ELR (cell line): Measurements from ENCODE around the gene LCOR.
"Not testable (repeated sequence)": the region's sequence is repeated elsewhere in the genome, so short reads cannot be mapped to it uniquely, and the experiment has no call there.

Source experiments
- DNase-seq: peaks from one replicate; pipeline ENCODE4 v3.0.0-alpha.2; 2015; ENCODE audit warnings: low read depth

LCOR gene

DNA sequence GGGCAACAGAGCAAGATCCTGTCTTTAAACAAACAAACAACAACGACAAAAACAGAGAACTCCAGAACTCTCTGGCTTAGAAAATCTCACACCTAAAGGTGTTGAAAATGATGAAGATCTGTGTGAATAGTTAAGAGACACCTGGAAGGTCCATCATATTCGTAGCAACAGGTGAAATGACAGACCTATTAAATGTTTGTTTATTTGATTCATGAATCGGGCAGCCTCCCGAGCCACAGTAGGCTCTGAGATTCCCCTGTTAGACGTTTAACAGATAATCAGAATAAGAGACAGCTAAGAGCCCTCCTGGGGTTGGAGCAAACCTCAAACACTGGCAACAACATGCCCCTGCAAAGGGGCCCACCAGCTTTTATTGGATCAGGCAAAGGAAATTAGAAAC lies 103.7 kb downstream of the LCOR start:
- no peak for DNase-seq

GRCh38 chr10:96943161-96943560 lies 111.1 kb downstream of the LCOR start:
- not testable (repeated sequence) for DNase-seq

GRCh38 chr10:96947036-96947435 lies 114.9 kb downstream of the LCOR start:
- no peak for DNase-seq

DNA sequence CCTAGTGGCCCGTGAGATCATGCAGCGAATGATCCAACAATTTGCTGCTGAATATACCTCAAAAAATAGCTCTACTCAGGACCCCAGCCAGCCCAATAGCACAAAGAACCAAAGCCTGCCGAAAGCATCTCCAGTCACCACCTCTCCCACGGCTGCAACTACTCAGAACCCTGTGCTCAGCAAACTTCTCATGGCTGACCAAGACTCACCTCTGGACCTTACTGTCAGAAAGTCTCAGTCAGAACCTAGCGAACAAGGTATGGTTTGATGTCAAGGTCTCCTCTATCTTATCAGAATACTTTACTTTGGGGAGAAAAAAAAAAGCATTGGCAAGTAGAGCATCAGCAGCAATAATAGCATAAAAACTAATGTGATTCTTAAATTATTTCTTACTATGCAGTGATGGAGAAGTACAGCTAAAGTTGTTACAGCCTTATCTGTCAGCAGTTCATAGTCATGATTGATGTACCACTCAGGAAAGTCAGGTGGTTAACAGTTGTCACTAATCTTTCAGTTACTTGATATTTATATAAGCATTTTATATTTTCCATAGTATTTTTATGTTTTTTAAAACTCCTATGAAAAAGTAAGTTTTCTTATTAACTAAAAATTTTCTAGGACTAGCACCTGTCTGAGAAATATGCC lies 117.1 kb downstream of the LCOR start:
- no peak for DNase-seq

GRCh38 chr10:96951954-96952353 lies 119.9 kb downstream of the LCOR start:
- no peak for DNase-seq

DNA sequence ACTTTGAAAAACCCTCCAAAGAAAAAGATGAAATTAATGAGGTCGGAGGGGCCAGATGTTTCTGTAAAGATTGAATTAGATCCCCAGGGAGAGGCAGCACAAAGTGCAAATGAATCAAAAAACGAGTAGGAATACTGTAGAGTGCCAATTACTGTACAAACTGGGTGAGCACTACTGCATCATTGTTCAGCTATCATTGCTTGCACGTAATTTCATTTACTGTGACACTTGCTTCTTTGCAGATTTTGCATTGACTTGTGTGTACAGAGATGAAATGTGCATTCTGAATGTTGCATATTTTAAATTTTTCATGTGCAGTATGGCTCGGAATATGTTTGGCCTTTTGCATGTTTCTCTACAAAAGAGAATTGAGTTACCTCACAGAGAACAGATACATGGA lies 123.7 kb downstream of the LCOR start:
- DNase-seq: no peak

DNA sequence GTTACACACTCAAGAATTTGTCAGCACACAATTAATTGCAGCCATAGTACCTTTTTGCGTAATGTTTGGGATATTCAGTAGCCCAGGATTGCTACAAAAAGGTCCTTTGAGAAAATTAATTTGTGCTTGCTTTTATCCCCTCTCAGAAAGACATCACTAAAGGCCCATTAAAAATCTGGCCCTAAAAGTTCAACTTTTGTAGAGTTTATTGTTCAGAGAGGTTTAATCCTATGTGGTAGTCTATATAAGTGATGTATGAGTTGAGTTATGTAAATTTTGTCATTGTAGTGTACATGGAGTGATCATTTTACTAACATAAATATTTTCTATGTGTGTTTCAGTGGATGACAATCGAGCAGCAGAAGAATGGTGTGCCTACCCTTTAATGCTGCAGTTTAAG lies 126.0 kb downstream of the LCOR start:
- no peak for DNase-seq

DNA sequence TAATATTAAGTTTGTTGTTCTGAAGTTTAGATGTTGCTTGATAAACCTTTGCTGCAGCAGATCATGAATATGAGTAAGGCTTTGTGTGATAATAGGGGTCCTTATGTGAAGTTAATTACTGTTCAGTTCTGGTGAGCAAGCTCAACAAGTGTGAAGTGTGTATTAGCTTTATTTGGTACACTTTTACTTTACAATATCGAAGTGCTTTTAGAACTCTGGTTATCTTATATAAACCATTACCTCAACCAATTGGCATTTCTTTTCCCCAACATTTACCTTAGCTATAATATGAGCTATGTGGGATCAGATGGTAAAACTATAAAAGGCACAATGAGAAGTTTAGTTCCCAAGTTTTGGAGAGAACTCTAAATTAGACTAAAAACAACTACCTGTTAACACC lies 127.6 kb downstream of the LCOR start:
- no peak for DNase-seq

DNA sequence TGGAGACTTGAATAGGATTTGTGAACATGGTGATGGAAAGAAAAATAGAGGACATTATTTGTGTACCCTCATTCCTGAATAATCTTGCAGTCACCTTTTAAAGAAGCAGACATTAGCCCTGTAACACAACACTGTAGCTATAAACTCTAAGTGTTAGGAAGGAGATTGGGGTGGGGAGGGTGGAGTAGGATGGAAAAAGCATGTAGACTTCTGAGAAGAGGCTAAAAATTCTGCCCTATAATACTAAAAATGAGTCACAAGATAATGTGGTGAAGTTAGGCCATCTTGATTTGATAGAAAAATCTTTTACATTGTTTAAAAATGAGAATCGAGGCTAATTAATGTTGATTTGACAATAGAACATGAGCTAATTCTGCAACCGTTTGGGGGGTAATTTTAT lies 128.8 kb downstream of the LCOR start:
- DNase-seq: no peak

GRCh38 chr10:96964131-96964530 lies 132.0 kb downstream of the LCOR start:
- no peak for DNase-seq

DNA sequence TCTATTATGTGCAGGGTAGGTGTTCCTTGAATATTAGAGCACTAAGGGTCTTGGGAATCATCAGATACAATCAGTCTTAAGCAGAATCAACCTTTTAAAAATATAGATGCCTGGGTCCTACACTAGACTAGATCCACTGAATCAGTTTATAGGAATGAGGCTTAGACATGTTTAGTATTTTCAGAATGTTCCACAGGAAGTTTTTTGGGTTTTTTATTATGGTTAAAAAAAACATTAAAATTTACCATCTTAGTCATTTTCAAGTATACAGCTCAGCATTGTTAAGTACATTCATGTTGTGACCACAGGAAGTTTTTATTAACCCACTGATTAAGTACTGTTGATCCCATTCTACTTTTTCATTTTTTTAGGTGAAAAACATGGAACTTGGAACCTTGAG lies 135.7 kb downstream of the LCOR start:
- peak; percentile 35 for DNase-seq

- DNase-seq: no peak
These were observed 136.8 kb downstream of the LCOR start for GRCh38 chr10:96968682-96969423.

DNA sequence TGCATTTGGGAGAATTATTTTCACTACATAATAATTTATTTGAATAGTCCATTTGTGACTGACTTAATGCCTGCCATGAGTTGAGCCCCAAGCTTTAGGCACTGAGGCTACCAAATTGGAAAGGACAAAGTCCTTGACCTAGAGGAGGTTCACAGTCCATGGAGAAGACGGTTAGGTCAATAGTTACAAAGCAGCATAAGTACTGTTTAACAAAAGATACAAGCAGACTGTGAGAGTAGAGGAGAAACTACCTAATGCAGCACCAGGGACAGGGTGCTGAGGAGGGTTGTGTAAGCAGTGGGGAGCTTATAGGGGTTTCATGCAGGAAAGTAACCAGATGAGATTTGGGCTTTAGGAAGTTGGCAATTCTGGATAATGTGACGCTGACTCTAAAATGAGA lies 139.2 kb downstream of the LCOR start:
- no peak for DNase-seq

DNA sequence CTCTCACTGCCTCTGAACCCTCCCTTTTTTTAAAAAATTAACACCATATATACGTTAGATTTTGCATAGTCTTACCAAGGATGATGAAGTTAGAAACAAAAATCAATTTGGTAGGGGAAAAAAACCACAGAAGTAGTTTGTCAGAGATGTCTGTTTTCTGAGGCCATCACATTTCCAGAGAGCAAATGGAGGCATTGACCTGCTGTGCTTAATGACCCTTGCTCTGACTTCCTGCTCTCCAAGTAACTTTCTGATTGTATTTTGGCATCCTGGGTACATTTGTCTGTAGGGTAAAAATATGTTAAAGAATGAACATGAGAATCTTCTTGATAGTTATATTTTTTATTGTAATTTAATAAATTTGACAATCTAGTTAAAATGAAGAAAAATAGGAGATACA lies 140.2 kb downstream of the LCOR start:
- DNase-seq: no peak

DNA sequence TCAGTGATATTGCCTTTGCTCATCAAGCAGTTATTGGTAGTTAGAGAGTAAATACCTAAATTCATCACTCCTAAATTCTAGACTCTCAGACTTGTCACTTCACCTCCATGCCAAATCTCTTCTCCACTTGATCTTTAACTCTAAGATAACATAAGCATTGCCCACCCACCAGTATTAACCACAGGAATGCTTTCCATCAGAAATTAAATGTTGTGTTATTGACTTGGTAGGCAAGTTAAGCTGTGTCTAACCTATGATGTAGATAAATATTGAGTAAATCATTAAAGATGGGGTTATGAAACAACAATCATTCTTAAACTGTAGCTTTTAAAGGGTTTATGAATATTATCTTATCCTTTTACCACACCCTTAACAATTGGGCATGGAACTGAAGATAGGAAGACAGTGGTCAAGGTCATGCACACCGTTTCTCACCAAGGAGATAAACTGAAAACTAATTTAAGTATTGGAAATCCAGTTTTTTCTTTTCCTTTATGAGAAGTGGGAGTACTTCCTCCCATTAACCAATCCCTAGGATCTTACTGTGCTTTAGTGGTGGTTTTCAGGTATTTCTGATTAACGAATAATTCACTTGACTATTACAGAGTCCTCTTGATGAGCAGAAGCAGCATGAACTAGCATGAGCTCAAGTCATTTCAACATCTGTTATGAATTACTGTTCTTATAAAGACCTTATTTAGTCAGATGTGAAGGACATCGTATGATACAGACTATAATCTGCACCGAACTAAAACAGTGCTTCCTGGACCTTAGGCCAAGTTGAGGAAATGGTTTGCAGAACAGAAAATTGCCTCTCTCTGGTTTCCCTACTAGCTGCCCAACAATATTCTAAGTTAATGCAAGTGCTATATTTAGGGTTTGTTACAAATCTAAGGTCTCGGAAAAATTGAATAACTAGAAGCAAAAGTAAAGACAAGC lies 142.0 kb downstream of the LCOR start:
- DNase-seq: no peak

GRCh38 chr10:96975136-96975535 lies 143.0 kb downstream of the LCOR start:
- no peak for DNase-seq

GRCh38 chr10:96978621-96979154 lies 146.6 kb downstream of the LCOR start:
- DNase-seq: no peak

DNA sequence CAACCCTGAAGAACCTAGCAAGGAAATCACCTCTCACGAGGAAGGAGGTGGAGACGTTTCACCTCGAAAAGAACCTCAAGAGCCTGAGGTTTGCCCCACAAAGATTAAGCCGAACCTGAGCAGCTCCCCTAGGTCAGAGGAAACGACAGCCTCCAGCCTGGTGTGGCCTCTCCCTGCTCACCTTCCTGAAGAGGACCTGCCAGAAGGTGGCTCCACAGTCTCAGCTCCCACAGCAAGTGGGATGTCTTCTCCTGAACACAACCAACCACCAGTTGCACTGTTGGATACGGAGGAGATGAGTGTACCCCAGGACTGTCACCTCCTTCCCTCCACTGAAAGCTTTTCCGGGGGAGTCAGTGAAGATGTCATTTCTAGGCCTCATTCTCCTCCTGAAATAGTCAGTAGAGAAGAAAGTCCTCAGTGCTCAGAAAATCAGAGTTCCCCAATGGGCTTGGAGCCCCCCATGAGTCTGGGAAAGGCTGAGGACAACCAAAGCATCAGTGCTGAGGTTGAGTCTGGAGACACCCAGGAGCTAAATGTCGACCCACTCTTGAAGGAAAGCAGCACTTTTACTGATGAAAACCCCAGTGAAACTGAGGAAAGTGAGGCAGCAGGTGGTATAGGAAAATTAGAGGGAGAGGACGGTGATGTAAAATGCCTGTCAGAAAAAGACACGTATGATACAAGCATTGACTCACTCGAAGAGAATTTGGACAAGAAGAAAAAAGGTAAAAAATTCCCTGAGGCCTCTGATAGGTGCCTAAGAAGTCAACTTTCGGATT lies 150.2 kb downstream of the LCOR start:
- DNase-seq: no peak

- no peak for DNase-seq
These were observed 152.5 kb downstream of the LCOR start for GRCh38 chr10:96984541-96985131.

- no peak for DNase-seq
These were observed 154.2 kb downstream of the LCOR start for GRCh38 chr10:96986200-96986856.
